Thoracic aorta (tissue), 2 donors: ENCODE results near the gene MKLN1. TPM values are rescaled to one million over a fixed set of nuclear protein-coding genes. Genes with fewer than 3 reads are reported as not detected.

Experiments used
- ATAC-seq: fragments of 150-250 bp; one replicate; pipeline ENCODE4 v1.8.0; 2017; ENCODE audit warnings: low read depth; ENCODE audit not compliant: insufficient number of reproducible peaks, low FRiP score
- DNase-seq: peaks from one replicate; pipeline ENCODE4 v3.0.0-alpha.2; 2020; ENCODE audit warnings: low spot score
- H3K27ac ChIP-seq, 2 donors: fragments of 200-600 bp; sonication (generic); 1 replicate in 1 of 2; 2 replicates in 1 of 2; pipeline ENCODE4 v1.5.1; 2016; ENCODE audit warnings: mild to moderate bottlenecking in 2 of 2, moderate library complexity in 2 of 2
- H3K27me3 ChIP-seq: fragments of 200-600 bp; sonication (generic); replicated peaks from 2 replicates; pipeline ENCODE4 v1.6.0; 2016; ENCODE audit warnings: mild to moderate bottlenecking; ENCODE audit not compliant: insufficient read depth
- H3K36me3 ChIP-seq: fragments of 200-600 bp; sonication (generic); one replicate; pipeline ENCODE4 v1.5.1; 2016
- H3K4me1 ChIP-seq, 2 donors: fragments of 200-600 bp; sonication (generic); 1 replicate in 1 of 2; 2 replicates in 1 of 2; pipeline versions ENCODE4 v1.5.1 to v1.6.0; 2016; ENCODE audit warnings: low read depth in 2 of 2, mild to moderate bottlenecking in 1 of 2; ENCODE audit not compliant: control insufficient read depth in 1 of 2
- H3K4me3 ChIP-seq: fragments of 200-600 bp; sonication (generic); 2 replicates; pipeline ENCODE4 v1.5.1; 2016; ENCODE audit warnings: mild to moderate bottlenecking
- H3K9me3 ChIP-seq: fragments of 200-600 bp; sonication (generic); 2 replicates; pipeline ENCODE4 v1.5.1; 2016
- total RNA-seq, 2 donors: library from RNA; depleted of rRNA; stranded (reverse); fragments of >200 nt; gene quantifications; one replicate each; pipeline versions ENCODE4 v1.1.0 to v1.2.3, GENCODE V29; 2016
- TF ChIP-seq, protein P1 (sequence below): fragments of 200-600 bp; sonication (generic); IDR thresholded peaks from one replicate; pipeline ENCODE4 v1.5.1; 2019; ENCODE audit warnings: antibody characterized with exemption

The MKLN1 gene
- 10 to 100 TPM; 56.7 to 82.4 TPM for total RNA-seq

DNA sequence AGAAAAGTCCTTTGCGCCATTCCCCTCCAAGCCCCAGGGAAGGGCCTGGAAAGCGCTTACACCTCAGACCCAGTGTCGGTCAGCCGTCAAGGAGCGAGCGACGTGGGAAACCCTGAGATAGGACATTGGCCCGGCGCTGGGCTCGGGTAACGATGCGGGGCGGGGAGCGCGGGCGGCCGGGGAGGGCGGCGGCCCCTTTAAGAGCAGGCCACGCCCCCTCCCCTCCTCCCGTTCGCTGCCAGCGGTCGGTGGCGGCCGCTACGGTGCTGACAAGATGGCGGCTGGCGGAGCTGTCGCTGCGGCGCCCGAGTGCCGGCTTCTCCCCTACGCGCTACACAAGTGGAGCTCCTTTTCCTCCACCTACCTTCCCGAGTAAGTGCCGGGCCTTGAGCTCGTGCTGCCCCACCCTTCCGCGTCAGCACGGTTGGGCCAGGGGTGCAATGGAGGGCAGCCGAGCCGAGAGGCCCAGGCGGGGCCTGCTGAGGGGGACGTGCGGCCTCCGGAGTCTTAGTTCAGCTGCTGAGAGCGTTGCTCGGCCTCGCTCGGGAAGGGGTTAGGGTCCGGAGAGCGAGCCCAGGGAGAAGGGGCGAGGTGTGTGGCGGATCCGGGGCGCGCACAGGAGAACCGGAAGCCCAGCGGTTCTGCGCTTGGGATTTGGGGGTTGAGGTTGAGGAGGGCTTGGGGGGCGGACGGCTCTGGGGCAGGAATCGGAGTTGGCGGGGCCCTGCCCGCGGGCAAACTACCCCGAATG, at the start of gene MKLN1:
MKLN1 (plus strand) TSS at position 251 of the 751 bp plus-strand sequence; CDS start at position 275, 24 bp downstream.
- H3K27ac ChIP-seq = peak within 1 kb of the TSS; percentile 96 to 99
- peak within 1 kb of the TSS; percentile 87 for H3K4me3 ChIP-seq
- H3K9me3 ChIP-seq = no peaks in the 10 kb centered on the region
- no peaks in the 10 kb centered on the region for H3K36me3 ChIP-seq
- H3K27me3 ChIP-seq = no peaks in the 10 kb centered on the region
- H3K4me1 ChIP-seq = peaks cover 21 to 40% of the 10 kb centered on the region in 2 donors
- DNase-seq (peak; percentile 77), ATAC-seq (peak; percentile 71)
- TF ChIP-seq, protein P1, sequence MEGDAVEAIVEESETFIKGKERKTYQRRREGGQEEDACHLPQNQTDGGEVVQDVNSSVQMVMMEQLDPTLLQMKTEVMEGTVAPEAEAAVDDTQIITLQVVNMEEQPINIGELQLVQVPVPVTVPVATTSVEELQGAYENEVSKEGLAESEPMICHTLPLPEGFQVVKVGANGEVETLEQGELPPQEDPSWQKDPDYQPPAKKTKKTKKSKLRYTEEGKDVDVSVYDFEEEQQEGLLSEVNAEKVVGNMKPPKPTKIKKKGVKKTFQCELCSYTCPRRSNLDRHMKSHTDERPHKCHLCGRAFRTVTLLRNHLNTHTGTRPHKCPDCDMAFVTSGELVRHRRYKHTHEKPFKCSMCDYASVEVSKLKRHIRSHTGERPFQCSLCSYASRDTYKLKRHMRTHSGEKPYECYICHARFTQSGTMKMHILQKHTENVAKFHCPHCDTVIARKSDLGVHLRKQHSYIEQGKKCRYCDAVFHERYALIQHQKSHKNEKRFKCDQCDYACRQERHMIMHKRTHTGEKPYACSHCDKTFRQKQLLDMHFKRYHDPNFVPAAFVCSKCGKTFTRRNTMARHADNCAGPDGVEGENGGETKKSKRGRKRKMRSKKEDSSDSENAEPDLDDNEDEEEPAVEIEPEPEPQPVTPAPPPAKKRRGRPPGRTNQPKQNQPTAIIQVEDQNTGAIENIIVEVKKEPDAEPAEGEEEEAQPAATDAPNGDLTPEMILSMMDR = no peak

DNA sequence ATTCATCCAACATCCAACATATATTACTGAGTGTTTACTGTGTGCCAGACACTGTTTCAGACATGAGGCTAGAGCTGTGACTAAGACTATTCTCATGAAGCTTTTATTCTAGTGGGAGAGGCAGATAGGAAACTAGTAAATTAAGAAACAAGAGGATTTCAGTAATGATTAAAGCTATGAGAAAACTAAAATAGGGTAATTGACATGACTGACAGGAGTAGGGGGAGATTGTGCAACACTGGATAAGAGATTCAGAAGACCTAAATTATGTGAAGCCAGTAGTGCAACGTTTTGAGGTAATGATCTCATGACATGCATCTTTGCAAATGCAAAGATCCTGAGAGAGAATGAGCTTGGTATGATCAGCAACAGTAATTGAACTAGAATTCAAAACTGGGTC, 48.6 kb upstream of the MKLN1 start:
- H3K4me1 ChIP-seq = peaks cover 1 to 2% of the 10 kb centered on the region in 2 donors
- no peak overlapping the region for H3K27ac ChIP-seq
- no peak overlapping the region for H3K4me3 ChIP-seq
- DNase-seq (no peak), ATAC-seq (no peak)
- no peaks in the 10 kb centered on the region for H3K9me3 ChIP-seq
- no peaks in the 10 kb centered on the region for H3K36me3 ChIP-seq
- no peaks in the 10 kb centered on the region for H3K27me3 ChIP-seq
- TF ChIP-seq, protein P1 = no peak

DNA sequence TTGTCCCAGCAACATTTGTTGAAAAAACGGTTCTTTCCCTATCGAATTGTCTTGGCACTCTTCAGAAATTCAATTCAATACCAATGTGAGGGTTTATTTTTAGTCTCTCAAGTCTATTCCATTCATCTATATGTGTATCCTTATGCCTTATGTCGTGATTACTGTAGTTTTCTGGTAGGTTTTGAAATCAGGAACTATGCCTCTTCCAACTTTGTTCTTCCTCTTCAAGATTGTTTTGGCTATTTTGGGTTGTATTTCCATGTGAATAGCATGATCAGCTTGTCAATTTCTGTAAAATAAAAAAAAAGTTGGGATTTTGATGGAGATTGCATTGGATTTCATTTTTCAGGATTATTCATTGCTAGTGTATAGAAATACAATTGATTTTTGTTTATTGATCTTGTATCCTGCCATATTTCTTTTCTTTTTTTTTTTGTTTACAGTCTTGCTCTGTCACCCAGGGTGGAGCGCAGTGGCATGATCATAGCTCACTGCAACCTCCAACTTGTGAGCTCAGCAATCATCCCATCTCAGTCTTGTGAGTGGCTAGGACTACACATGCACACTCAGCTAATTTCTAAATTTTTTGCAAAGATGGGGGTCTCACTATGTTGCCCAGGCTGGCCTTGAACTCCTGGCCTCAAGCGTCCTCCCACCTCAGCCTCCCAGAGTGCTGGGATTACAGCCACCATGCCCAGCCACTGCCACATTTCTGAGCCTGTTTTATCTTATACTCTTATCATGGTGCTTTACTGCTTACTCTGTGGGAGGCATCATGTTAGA, 46.2 kb upstream of the MKLN1 start:
- DNase-seq = no peak
- Histone ChIP-seq H3K27me3 (no peaks in the 10 kb centered on the region), H3K36me3 (no peaks in the 10 kb centered on the region), H3K27ac (no peak overlapping the region), H3K4me3 (no peak overlapping the region), H3K9me3 (no peaks in the 10 kb centered on the region), H3K4me1 (peaks cover 22 to 27% of the 10 kb centered on the region in 2 donors)
- TF ChIP-seq, protein P1 = no peak
- no peak for ATAC-seq

DNA sequence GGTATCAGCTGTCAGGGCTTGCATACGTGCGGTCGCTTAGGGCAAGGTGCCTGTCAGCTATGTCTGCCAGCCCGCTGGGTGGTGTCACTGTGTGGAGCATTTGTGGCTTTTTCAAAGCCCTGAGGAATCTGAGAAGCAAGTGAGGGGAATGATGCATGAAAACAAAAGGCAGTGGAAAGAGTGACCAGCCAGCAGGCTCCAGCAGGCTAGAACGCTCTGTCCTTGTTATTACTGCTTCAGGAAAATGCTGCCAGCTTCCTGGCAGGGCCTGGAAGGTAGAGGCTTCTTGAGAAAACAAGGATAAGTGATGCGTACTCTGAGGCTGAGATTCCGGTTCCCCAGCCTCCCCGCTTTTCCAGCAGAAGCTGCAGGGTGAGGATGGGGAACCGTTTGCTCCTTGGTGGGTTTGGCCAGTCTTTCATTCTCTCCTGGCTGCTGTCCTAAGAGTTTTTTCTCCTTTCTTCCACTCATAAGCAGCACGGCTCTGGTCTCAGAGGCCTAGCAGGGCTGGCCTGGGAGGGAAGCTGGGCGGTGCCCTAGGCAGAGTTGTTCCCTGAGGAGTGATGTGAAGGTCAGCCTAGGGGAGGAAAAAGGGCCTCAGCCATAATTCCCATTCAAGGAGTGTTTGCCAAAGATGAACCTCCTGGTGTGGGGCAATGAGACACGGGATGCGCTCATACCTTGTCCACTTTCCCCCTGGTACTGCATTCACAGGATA, 42.8 kb upstream of the MKLN1 start:
- H3K27me3 ChIP-seq = no peaks in the 10 kb centered on the region
- H3K4me3 ChIP-seq = peak overlapping the region; percentile 54
- peaks cover 22 to 27% of the 10 kb centered on the region in 2 donors for H3K4me1 ChIP-seq
- DNase-seq = peak; percentile 47
- H3K27ac ChIP-seq = peak overlapping the region; percentile 94 to 98
- TF ChIP-seq, protein P1 = no peak
- ATAC-seq = peak; percentile 90
- H3K36me3 ChIP-seq = no peaks in the 10 kb centered on the region
- no peaks in the 10 kb centered on the region for H3K9me3 ChIP-seq

DNA sequence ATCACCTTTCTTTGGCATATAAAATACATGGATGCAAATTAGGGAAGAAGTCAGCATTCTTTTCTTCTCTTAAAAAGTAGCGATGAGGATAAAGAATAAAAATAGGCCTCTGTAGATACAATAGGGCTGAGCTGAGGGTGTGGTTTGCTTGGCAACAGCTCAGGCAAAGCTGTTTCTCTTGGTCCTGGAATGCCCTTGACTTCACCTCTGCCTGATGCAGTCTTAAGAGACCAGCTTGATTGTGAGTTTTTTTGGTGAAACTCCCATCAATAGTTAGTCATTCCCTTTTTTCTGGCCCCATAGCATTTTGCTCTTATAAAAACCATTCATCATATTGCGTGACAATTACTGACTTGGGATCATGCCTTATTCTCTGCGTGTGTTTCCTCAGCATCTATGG, 42.1 kb upstream of the MKLN1 start:
- H3K9me3 ChIP-seq = no peaks in the 10 kb centered on the region
- ATAC-seq (peak; percentile 28), DNase-seq (peak; percentile 31)

More for the DNA sequence above, 42.1 kb upstream of the MKLN1 start:
- peak overlapping the region; percentile 94 to 98 for H3K27ac ChIP-seq
- peaks cover 22 to 27% of the 10 kb centered on the region in 2 donors for H3K4me1 ChIP-seq
- H3K36me3 ChIP-seq = no peaks in the 10 kb centered on the region
- H3K4me3 ChIP-seq = peak overlapping the region; percentile 54
- no peaks in the 10 kb centered on the region for H3K27me3 ChIP-seq
- TF ChIP-seq, protein P1 = no peak
